ENCODE measurements around the gene DDX39A. TPM values are rescaled to one million over a fixed set of nuclear protein-coding genes. Genes with fewer than 3 reads are reported as not detected.
A peak's percentile ranks its signal among the peaks of the same experiment; 100 is the strongest.
"Not testable (repeated sequence)": the region's sequence is repeated elsewhere in the genome, so short reads cannot be mapped to it uniquely, and the experiment has no call there.

Gene DDX39A
- total RNA-seq, 1 donor from 2014 or later, result 273 TPM

- H3K9me3 Mint-ChIP-seq, result no peaks in the 10 kb centered on the region
- intact Hi-C loops (cut with micrococcal nuclease), result no loop called here
- H3K27ac Mint-ChIP-seq, result peak overlapping the region; percentile 40
- no peak for DNase-seq (ENCODE audit: low spot score)
- H3K4me1 Mint-ChIP-seq (ENCODE audit: low read depth), result no peaks in the 10 kb centered on the region
- peaks cover 53% of the 10 kb centered on the region for H3K36me3 Mint-ChIP-seq (ENCODE audit: low read depth)
- no peak overlapping the region for H3K4me3 Mint-ChIP-seq
- H3K27me3 Mint-ChIP-seq (ENCODE audit: insufficient read depth), result no peaks in the 10 kb centered on the region
Observed at GRCh38 chr19:14402332-14403144, 16.6 kb downstream of the DDX39A start.

- Mint-ChIP-seq H3K27ac (no peak overlapping the region), H3K9me3 (no peaks in the 10 kb centered on the region), H3K36me3 (ENCODE audit: low read depth) (peaks cover 51% of the 10 kb centered on the region), H3K27me3 (ENCODE audit: insufficient read depth) (no peaks in the 10 kb centered on the region), H3K4me1 (ENCODE audit: low read depth) (no peaks in the 10 kb centered on the region), H3K4me3 (no peak overlapping the region)
- intact Hi-C loops (cut with micrococcal nuclease), result no loop called here
- DNase-seq (ENCODE audit: low spot score), result no peak
Observed at GRCh38 chr19:14401468-14402195, 17.5 kb downstream of the DDX39A start.

- Mint-ChIP-seq H3K36me3 (ENCODE audit: low read depth) (peaks cover 51% of the 10 kb centered on the region), H3K4me1 (ENCODE audit: low read depth) (no peaks in the 10 kb centered on the region), H3K27ac (peak overlapping the region; percentile 52), H3K9me3 (no peaks in the 10 kb centered on the region), H3K27me3 (ENCODE audit: insufficient read depth) (no peaks in the 10 kb centered on the region), H3K4me3 (no peak overlapping the region)
- no peak for DNase-seq (ENCODE audit: low spot score)
- intact Hi-C loops (cut with micrococcal nuclease), result no loop called here
Observed at GRCh38 chr19:14400951-14401431, 18.1 kb downstream of the DDX39A start.

DNA sequence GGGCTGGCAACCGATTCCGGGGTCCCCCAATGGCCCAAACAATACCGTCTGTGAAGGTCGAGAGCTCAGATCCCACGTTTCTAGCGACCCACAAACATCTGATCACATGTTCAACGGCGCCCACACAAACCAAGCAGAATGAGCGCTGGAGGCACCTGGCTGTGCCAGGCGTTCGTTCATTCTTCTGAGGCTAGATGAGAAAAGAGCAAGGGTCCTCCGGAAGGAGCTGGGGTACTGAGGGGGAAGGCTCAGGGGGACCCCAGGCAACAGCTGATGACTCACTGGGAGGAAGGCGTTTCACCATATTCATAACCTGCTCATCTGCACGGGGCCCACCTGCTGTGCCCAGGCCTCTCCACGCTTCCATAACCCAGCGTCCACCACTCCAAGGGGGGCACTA is 22.0 kb downstream of the DDX39A start:
- H3K4me1 Mint-ChIP-seq (ENCODE audit: low read depth); H3K4me3 Mint-ChIP-seq; H3K9me3 Mint-ChIP-seq; H3K27me3 Mint-ChIP-seq (ENCODE audit: insufficient read depth); DNase-seq (ENCODE audit: low spot score); intact Hi-C loops (cut with micrococcal nuclease): not testable (repeated sequence)
- peak overlapping the region; percentile 68 for H3K27ac Mint-ChIP-seq
- H3K36me3 Mint-ChIP-seq (ENCODE audit: low read depth), result peaks cover 46% of the 10 kb centered on the region

DNA sequence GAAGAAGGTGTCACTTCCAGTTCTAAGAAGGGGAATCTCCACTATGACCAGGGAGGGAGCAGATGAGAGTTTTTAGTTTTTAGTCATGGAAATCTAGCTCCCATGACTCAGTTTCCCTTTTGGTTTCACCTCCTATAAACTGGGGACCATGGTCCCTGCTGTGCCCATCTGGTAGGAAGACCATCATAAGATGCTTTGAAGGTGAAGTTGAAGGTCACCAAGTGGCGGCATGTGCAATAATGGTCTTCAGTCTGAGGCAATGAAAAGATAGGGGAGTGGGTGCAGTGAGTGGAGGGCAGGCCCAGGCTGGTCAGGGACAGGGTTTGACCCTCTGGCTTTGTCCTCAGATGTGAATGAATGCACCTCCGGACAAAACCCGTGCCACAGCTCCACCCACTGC is 22.4 kb downstream of the DDX39A start:
- H3K27ac Mint-ChIP-seq, result peak overlapping the region; percentile 34
- H3K27me3 Mint-ChIP-seq (ENCODE audit: insufficient read depth); intact Hi-C loops (cut with micrococcal nuclease); H3K4me3 Mint-ChIP-seq; H3K9me3 Mint-ChIP-seq; H3K4me1 Mint-ChIP-seq (ENCODE audit: low read depth); DNase-seq (ENCODE audit: low spot score): not testable (repeated sequence)
- H3K36me3 Mint-ChIP-seq (ENCODE audit: low read depth), result peaks cover 44% of the 10 kb centered on the region

DNA sequence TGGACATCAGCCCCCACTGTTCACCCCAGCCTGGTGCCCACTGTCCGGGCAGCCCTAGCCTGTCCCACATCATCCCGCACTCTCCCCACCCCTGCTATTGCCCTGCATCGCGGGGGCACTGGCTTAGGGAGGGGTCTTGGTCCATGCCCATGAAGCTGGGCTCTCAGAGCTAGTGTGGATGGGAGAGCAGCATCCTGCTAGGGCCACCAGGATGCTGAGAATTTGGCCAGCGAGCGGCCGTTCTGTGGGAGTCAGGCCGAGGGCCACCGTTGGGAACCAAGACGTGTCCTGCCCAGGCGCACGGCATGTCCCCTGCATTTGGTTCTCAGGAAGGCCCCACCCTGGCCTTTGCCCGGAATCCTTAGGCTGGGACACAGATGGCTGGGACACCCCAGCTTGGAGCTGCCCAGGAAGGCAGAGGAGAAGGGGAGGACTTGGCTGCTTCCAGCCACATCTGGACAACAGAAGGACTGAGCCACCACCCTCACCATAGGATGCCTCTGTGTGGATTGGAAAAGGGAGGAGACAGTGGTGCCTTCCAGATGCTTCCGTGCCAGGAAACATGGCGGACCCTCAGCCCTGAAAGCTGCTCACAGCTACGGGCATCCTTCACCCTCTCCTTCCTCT is 23.3 kb downstream of the DDX39A start:
- H3K27me3 Mint-ChIP-seq (ENCODE audit: insufficient read depth), result no peaks in the 10 kb centered on the region
- peaks cover 42% of the 10 kb centered on the region for H3K36me3 Mint-ChIP-seq (ENCODE audit: low read depth)
- intact Hi-C loops (cut with micrococcal nuclease), result no loop called here
- H3K27ac Mint-ChIP-seq, result no peak overlapping the region
- no peaks in the 10 kb centered on the region for H3K9me3 Mint-ChIP-seq
- no peaks in the 10 kb centered on the region for H3K4me1 Mint-ChIP-seq (ENCODE audit: low read depth)
- no peak for DNase-seq (ENCODE audit: low spot score)
- H3K4me3 Mint-ChIP-seq, result no peak overlapping the region

DNA sequence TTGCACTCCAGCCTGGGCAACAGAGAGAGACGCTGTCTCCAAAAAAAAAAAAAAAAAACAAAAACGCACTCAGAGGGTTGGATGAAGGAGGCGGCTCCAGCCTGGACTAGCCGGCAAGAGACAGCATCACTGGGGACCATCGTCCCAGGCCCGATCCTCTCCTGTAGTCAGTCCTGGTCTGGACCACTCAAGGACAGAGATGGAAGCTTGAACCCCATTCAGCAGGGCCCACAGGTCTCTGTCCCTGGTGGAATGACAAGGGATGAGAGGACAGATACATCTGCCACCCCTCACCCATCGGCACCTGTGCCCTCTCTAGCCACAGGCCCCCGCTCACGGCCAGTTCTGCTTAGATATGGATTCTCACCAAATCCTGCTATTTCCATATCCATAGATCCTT is 23.9 kb downstream of the DDX39A start:
- Mint-ChIP-seq H3K4me1 (ENCODE audit: low read depth) (no peaks in the 10 kb centered on the region), H3K36me3 (ENCODE audit: low read depth) (peaks cover 44% of the 10 kb centered on the region), H3K27ac (no peak overlapping the region), H3K4me3 (no peak overlapping the region), H3K9me3 (no peaks in the 10 kb centered on the region), H3K27me3 (ENCODE audit: insufficient read depth) (no peaks in the 10 kb centered on the region)
- intact Hi-C loops (cut with micrococcal nuclease), result no loop called here
- DNase-seq (ENCODE audit: low spot score), result no peak

GRCh38 chr19:14394167-14394566 is 25.0 kb downstream of the DDX39A start:
- DNase-seq (ENCODE audit: low spot score), result no peak
- Mint-ChIP-seq H3K9me3 (no peaks in the 10 kb centered on the region), H3K36me3 (ENCODE audit: low read depth) (peaks cover 48% of the 10 kb centered on the region), H3K4me1 (ENCODE audit: low read depth) (no peaks in the 10 kb centered on the region), H3K27ac (no peak overlapping the region), H3K4me3 (no peak overlapping the region), H3K27me3 (ENCODE audit: insufficient read depth) (no peaks in the 10 kb centered on the region)
- intact Hi-C loops (cut with micrococcal nuclease), result no loop called here

DNA sequence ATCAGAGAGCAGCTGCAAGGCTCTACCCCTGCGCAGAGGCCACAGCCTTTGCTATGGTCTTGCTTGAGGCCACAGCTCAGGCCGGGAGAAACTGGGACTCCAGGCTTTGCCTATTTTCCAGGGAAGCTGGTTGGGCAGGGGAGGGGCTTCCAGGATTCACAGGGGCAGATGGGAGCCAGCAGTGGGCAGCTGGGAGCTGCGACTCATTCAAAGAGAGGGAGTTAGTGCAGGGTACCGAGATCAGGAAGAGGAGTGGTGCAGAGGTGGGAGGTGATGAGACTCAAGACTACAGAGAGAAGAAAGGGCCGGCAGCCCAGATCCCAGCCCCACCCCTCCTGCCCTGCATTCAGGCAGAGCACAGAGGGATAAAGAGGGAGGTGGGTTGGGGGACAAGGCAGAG is 25.8 kb downstream of the DDX39A start:
- Mint-ChIP-seq H3K4me1 (ENCODE audit: low read depth) (peaks cover 5% of the 10 kb centered on the region), H3K27ac (peak overlapping the region; percentile 40), H3K4me3 (no peak overlapping the region), H3K27me3 (ENCODE audit: insufficient read depth) (no peaks in the 10 kb centered on the region), H3K36me3 (ENCODE audit: low read depth) (peaks cover 49% of the 10 kb centered on the region), H3K9me3 (no peaks in the 10 kb centered on the region)
- DNase-seq (ENCODE audit: low spot score), result no peak
- intact Hi-C loops (cut with micrococcal nuclease), result no loop called here

DNA sequence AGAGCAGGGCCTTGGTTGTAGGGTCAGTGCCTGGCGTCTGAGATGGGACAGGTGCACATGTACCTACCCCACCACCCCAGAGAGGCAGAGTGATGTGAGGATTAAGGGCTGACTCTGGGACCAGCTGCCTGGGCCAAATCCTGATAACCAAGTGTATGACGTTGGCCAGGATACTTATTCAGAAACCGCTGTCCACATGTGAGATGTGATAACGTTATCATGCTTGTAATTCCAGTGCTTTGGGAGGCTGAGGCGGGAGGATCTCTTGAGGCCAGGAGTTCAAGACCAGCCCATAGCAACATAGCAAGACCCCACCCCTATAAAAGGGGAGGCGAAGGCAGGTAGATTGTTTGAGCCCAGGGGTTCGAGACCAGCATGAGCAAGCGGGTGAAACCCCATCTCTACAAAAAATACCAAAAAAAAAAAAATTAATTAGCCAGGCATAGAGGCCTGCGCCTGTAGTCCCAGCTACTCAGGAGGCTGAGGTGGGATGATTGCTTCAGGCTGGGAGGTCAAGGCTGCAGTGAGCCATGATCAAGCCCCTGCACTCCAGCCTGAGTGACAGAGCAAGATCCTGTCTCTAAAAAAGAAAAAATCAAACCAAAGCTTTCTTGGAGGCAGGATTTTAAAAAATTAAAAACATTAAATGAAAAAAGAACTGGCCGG is 27.9 kb downstream of the DDX39A start:
- Mint-ChIP-seq H3K36me3 (ENCODE audit: low read depth) (peaks cover 39% of the 10 kb centered on the region), H3K27me3 (ENCODE audit: insufficient read depth) (no peaks in the 10 kb centered on the region), H3K4me1 (ENCODE audit: low read depth) (peaks cover 5% of the 10 kb centered on the region), H3K9me3 (no peaks in the 10 kb centered on the region), H3K27ac (peak overlapping the region; percentile 50), H3K4me3 (no peak overlapping the region)
- intact Hi-C loops (cut with micrococcal nuclease), result no loop called here
- DNase-seq (ENCODE audit: low spot score), result no peak

DNA sequence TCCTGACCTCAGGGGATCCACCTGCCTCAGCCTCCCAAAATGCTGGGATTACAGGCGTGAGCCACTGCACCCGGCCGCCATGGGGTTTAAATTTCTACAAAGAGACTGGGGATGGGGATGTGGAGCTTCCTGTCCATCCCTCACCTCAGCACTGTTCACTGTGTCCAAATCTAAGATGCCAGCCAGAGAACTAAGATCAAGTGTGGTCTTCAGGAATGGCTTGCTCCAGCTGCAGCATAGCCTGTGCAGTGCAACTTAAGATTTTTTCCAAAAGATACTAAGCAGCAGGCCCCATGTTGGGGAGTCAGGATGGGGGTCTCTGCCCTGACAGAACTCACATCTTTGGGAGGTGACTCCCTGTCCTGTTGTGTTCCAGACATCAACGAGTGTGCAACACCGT is 28.6 kb downstream of the DDX39A start:
- H3K4me3 Mint-ChIP-seq, result no peak overlapping the region
- no peaks in the 10 kb centered on the region for H3K9me3 Mint-ChIP-seq
- peak overlapping the region; percentile 50 for H3K27ac Mint-ChIP-seq
- H3K36me3 Mint-ChIP-seq (ENCODE audit: low read depth), result peaks cover 37% of the 10 kb centered on the region
- intact Hi-C loops (cut with micrococcal nuclease), result no loop called here
- H3K27me3 Mint-ChIP-seq (ENCODE audit: insufficient read depth), result no peaks in the 10 kb centered on the region
- DNase-seq (ENCODE audit: low spot score), result no peak
- peaks cover 6% of the 10 kb centered on the region for H3K4me1 Mint-ChIP-seq (ENCODE audit: low read depth)

DNA sequence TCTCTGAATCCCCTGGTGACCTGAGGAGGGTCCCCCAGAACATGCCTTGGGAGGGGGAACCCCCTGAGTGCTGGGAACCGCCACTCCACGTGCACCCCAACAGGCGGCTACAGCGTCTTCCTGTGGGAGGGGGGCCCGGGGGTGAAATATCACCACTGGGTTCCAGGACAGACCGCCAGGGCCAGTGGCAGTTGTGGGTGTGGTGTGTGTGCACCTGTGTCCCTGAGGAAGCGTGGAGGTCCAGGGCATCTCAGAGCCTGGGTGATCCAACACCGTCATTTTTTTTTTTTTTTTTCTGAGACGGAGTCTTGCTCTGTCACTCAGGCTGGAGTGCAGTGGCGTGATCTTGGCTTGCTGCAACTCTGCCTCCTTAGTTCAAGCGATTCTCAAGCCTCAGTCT is 33.6 kb downstream of the DDX39A start:
- intact Hi-C loops (cut with micrococcal nuclease), result loop anchor here (2.0 kb wide), 1 partner anchor 51 kb away; no protein-coding TSS in a partner anchor
- peaks cover 30% of the 10 kb centered on the region for H3K4me1 Mint-ChIP-seq (ENCODE audit: low read depth)
- H3K9me3 Mint-ChIP-seq, result no peaks in the 10 kb centered on the region
- H3K27ac Mint-ChIP-seq, result peak overlapping the region; percentile 98
- no peak for DNase-seq (ENCODE audit: low spot score)
- peaks cover 28% of the 10 kb centered on the region for H3K36me3 Mint-ChIP-seq (ENCODE audit: low read depth)
- no peaks in the 10 kb centered on the region for H3K27me3 Mint-ChIP-seq (ENCODE audit: insufficient read depth)
- H3K4me3 Mint-ChIP-seq, result peak overlapping the region; percentile 95

All from activated T-helper 1 cell treated with anti-CD3 and anti-CD28 coated beads, Interleukin-12 subunit alpha, Interleukin-12 subunit beta, Interleukin-2, Interleukin-4 antibody, amounts not matched to agents 30 ng/mL and 10 ng/mL and 1 ng/mL, durations not matched to agents 14 hours and 24 hours and 36 hours (primary cell).